ENCODE results near the gene STAM. TPM values are rescaled to one million over a fixed set of nuclear protein-coding genes. Genes with fewer than 3 reads are reported as not detected.

The STAM gene
- total RNA-seq, 1 donor from 2014 or later, result 43.4 TPM

DNA sequence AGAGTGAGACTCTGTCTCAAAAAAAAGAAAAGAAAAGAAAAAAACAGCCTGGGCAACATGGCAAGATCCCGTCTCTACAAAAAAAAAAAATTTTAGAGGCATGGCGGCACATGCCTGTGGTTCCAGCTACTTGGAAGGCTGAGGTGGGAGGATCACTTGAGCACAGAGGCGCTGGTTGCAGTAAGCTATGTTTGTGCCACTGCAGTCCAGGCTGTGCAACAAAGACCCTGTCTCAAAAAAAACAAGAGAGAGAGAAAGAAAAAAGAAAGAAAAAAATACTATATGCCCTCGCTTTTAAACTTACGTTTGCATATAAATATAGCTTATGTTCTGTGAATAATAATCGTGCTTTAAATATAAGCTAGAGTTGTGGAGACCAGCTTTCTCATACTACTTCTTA lies 38.0 kb upstream of the STAM start:
- Histone ChIP-seq H3K9ac (ENCODE audit: low read length) (no peak overlapping the region), H3K36me3 (ENCODE audit: insufficient read depth, low read length) (peaks cover 2% of the 10 kb centered on the region), H3K9me3 (ENCODE audit: insufficient read depth, low read depth, low read length) (no peaks in the 10 kb centered on the region), H3K27me3 (ENCODE audit: insufficient read depth, low read length) (no peaks in the 10 kb centered on the region), H3K4me1 (ENCODE audit: insufficient read depth, low read length) (no peaks in the 10 kb centered on the region), H3K27ac (ENCODE audit: low read depth, low read length) (no peak overlapping the region), H2AFZ (ENCODE audit: low read depth, low read length) (no peak overlapping the region), H3K4me2 (ENCODE audit: low read length) (no peak overlapping the region), H3K79me2 (ENCODE audit: insufficient read depth, low read length) (no peaks in the 10 kb centered on the region), H4K20me1 (ENCODE audit: insufficient read depth, low read length) (peaks cover 6% of the 10 kb centered on the region), H3K4me3 (ENCODE audit: insufficient read depth, low read depth, low read length) (no peak overlapping the region)
- H3K27ac Mint-ChIP-seq (ENCODE audit: unreplicated experiment), result no peak overlapping the region
- H3K9me3 Mint-ChIP-seq (ENCODE audit: unreplicated experiment), result no peaks in the 10 kb centered on the region
- FAIRE-seq (no peak), DNase-seq (ENCODE audit: low read depth) (no peak)
- H3K4me1 Mint-ChIP-seq (ENCODE audit: low read depth, unreplicated experiment), result no peaks in the 10 kb centered on the region
- peaks cover 3% of the 10 kb centered on the region for H3K36me3 Mint-ChIP-seq (ENCODE audit: low read depth, unreplicated experiment)
- H3K4me3 Mint-ChIP-seq (ENCODE audit: unreplicated experiment), result no peak overlapping the region
- no peak for TF ChIP-seq EZH2 (IDR thresholded peaks at IDR 0.05; ENCODE audit: insufficient read depth, low read length)
- TF ChIP-seq, protein P1, sequence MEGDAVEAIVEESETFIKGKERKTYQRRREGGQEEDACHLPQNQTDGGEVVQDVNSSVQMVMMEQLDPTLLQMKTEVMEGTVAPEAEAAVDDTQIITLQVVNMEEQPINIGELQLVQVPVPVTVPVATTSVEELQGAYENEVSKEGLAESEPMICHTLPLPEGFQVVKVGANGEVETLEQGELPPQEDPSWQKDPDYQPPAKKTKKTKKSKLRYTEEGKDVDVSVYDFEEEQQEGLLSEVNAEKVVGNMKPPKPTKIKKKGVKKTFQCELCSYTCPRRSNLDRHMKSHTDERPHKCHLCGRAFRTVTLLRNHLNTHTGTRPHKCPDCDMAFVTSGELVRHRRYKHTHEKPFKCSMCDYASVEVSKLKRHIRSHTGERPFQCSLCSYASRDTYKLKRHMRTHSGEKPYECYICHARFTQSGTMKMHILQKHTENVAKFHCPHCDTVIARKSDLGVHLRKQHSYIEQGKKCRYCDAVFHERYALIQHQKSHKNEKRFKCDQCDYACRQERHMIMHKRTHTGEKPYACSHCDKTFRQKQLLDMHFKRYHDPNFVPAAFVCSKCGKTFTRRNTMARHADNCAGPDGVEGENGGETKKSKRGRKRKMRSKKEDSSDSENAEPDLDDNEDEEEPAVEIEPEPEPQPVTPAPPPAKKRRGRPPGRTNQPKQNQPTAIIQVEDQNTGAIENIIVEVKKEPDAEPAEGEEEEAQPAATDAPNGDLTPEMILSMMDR (IDR thresholded peaks at IDR 0.05; ENCODE audit: insufficient read depth, low read depth, low read length), result no peak
- H3K27me3 Mint-ChIP-seq (ENCODE audit: low read depth, unreplicated experiment), result no peaks in the 10 kb centered on the region

DNA sequence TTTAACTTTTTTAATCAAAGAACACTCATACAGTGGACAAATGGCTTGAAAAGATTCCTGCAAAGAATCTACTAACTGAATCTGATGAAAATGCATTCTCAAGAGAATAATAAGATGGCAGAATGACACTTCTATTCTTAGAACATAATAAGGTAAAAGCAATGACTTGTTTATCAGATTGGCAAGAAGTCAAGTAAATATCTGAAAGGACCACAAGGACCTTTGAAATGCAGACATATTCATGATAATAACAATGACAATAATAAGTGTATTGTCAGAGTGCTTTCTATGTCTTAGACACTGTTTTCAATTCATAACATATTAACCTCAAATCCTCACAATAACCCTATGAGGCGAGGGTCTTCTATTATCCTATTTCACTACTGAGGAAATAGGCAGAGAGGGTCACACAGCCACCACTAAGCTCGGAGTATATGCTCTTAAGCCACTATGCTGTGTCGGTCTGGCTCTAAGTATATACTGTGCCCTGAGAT lies 37.4 kb upstream of the STAM start:
- no peak for DNase-seq (ENCODE audit: low read depth)
- Mint-ChIP-seq H3K4me1 (ENCODE audit: low read depth, unreplicated experiment) (no peaks in the 10 kb centered on the region), H3K27me3 (ENCODE audit: low read depth, unreplicated experiment) (no peaks in the 10 kb centered on the region), H3K27ac (ENCODE audit: unreplicated experiment) (no peak overlapping the region), H3K9me3 (ENCODE audit: unreplicated experiment) (no peaks in the 10 kb centered on the region), H3K4me3 (ENCODE audit: unreplicated experiment) (no peak overlapping the region), H3K36me3 (ENCODE audit: low read depth, unreplicated experiment) (peaks cover 3% of the 10 kb centered on the region)
- no peak for FAIRE-seq
- Histone ChIP-seq H3K4me3 (ENCODE audit: insufficient read depth, low read depth, low read length) (no peak overlapping the region), H3K79me2 (ENCODE audit: insufficient read depth, low read length) (no peaks in the 10 kb centered on the region), H4K20me1 (ENCODE audit: insufficient read depth, low read length) (peaks cover 6% of the 10 kb centered on the region), H2AFZ (ENCODE audit: low read depth, low read length) (no peak overlapping the region), H3K36me3 (ENCODE audit: insufficient read depth, low read length) (peaks cover 2% of the 10 kb centered on the region), H3K9ac (ENCODE audit: low read length) (no peak overlapping the region), H3K27ac (ENCODE audit: low read depth, low read length) (no peak overlapping the region), H3K4me1 (ENCODE audit: insufficient read depth, low read length) (no peaks in the 10 kb centered on the region), H3K27me3 (ENCODE audit: insufficient read depth, low read length) (no peaks in the 10 kb centered on the region), H3K9me3 (ENCODE audit: insufficient read depth, low read depth, low read length) (no peaks in the 10 kb centered on the region), H3K4me2 (ENCODE audit: low read length) (no peak overlapping the region)
- TF ChIP-seq, protein P1 (IDR thresholded peaks at IDR 0.05; ENCODE audit: insufficient read depth, low read depth, low read length), result no peak
- no peak for TF ChIP-seq EZH2 (IDR thresholded peaks at IDR 0.05; ENCODE audit: insufficient read depth, low read length)

DNA sequence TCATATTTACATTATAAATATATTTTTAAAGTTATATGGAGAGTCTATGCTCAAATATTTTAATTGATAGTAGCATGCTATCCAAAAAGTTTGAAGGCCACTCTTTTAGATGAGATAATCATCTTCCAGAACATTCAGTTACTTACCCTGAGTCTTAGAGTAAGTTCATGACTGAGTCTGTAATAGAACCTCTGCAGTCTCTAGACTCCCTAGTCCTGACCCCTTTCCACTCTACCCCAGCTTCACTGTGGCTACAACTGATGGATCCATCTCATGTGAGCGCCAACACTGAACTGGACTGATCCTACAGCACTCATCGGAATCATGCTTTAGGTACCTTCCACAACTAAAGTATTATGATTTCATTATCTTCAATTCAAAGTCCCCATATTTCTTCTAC lies 36.9 kb upstream of the STAM start:
- Mint-ChIP-seq H3K27me3 (ENCODE audit: low read depth, unreplicated experiment) (no peaks in the 10 kb centered on the region), H3K27ac (ENCODE audit: unreplicated experiment) (no peak overlapping the region), H3K4me1 (ENCODE audit: low read depth, unreplicated experiment) (no peaks in the 10 kb centered on the region), H3K36me3 (ENCODE audit: low read depth, unreplicated experiment) (peaks cover 3% of the 10 kb centered on the region), H3K4me3 (ENCODE audit: unreplicated experiment) (no peak overlapping the region), H3K9me3 (ENCODE audit: unreplicated experiment) (no peaks in the 10 kb centered on the region)
- FAIRE-seq (no peak), DNase-seq (ENCODE audit: low read depth) (no peak)
- H3K4me3 ChIP-seq (ENCODE audit: insufficient read depth, low read depth, low read length), result no peak overlapping the region
- H3K4me2 ChIP-seq (ENCODE audit: low read length), result no peak overlapping the region
- H4K20me1 ChIP-seq (ENCODE audit: insufficient read depth, low read length), result peaks cover 6% of the 10 kb centered on the region
- H3K9ac ChIP-seq (ENCODE audit: low read length), result no peak overlapping the region
- H3K9me3 ChIP-seq (ENCODE audit: insufficient read depth, low read depth, low read length), result no peaks in the 10 kb centered on the region
- H3K27me3 ChIP-seq (ENCODE audit: insufficient read depth, low read length), result no peaks in the 10 kb centered on the region
- no peak overlapping the region for H3K27ac ChIP-seq (ENCODE audit: low read depth, low read length)
- TF ChIP-seq EZH2 (IDR thresholded peaks at IDR 0.05; ENCODE audit: insufficient read depth, low read length), result no peak
- TF ChIP-seq, protein P1 (IDR thresholded peaks at IDR 0.05; ENCODE audit: insufficient read depth, low read depth, low read length), result no peak
- peaks cover 2% of the 10 kb centered on the region for H3K36me3 ChIP-seq (ENCODE audit: insufficient read depth, low read length)
- H3K4me1 ChIP-seq (ENCODE audit: insufficient read depth, low read length), result no peaks in the 10 kb centered on the region
- H3K79me2 ChIP-seq (ENCODE audit: insufficient read depth, low read length), result no peaks in the 10 kb centered on the region
- no peak overlapping the region for H2AFZ ChIP-seq (ENCODE audit: low read depth, low read length)
